Muscle layer of colon (tissue), 2 donors: Measurements from ENCODE around the gene PARD3B.

Source experiments
- H3K27ac ChIP-seq: one replicate; pipeline ENCODE4 v1.7.0; 2013; ENCODE audit warnings: low read depth, mild to moderate bottlenecking, low read length, moderate library complexity
- H3K27me3 ChIP-seq, 2 donors: one replicate each; pipeline ENCODE4 v1.7.0; 2013; ENCODE audit warnings: low read length in 2 of 2, mild to moderate bottlenecking in 2 of 2; ENCODE audit not compliant: insufficient read depth in 2 of 2, control insufficient read depth in 1 of 2
- H3K36me3 ChIP-seq: one replicate; pipeline ENCODE4 v1.7.0; 2013; ENCODE audit warnings: mild to moderate bottlenecking, low read length; ENCODE audit not compliant: insufficient read depth
- H3K4me1 ChIP-seq: one replicate; pipeline ENCODE4 v1.7.0; 2013; ENCODE audit warnings: mild to moderate bottlenecking, low read length; ENCODE audit not compliant: insufficient read depth
- H3K4me3 ChIP-seq, 2 donors: one replicate each; pipeline ENCODE4 v1.7.0; 2013; ENCODE audit warnings: low read length in 2 of 2, low read depth in 1 of 2, mild to moderate bottlenecking in 1 of 2, moderate library complexity in 1 of 2
- H3K9ac ChIP-seq: one replicate; pipeline ENCODE4 v1.7.0; 2013; ENCODE audit warnings: low read length
- H3K9me3 ChIP-seq: one replicate; pipeline ENCODE4 v1.7.0; 2013; ENCODE audit warnings: mild to moderate bottlenecking, low read length
- donor health status: abdominal sarcoma.
- donor health status: Adenocarcinoma of cecum.

Gene PARD3B

DNA sequence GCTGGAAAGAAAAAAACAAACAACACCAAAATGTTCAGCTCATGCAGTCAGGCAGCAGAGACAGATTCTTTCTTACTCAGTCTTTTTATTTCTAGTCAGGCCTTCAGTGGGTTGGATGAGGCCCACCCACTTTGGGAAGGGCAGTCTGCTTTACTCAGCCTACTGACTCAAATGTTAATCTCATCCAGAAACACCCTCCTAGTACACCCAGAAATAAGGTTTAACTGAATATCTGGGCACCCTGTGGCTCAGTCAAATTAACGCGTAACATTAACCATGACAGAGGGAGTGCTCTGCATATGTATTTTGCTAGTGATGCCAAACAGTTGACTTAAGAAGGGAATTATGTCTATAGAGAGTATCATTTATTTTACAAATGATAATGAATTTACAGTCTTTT lies 401.6 kb downstream of the PARD3B start:
- H3K36me3 ChIP-seq = no peaks in the 10 kb centered on the region
- peaks cover 8% of the 10 kb centered on the region for H3K4me1 ChIP-seq
- H3K27me3 ChIP-seq = no peaks in the 10 kb centered on the region
- no peak overlapping the region for H3K27ac ChIP-seq
- no peak overlapping the region for H3K9ac ChIP-seq
- no peak overlapping the region for H3K4me3 ChIP-seq
- no peaks in the 10 kb centered on the region for H3K9me3 ChIP-seq

DNA sequence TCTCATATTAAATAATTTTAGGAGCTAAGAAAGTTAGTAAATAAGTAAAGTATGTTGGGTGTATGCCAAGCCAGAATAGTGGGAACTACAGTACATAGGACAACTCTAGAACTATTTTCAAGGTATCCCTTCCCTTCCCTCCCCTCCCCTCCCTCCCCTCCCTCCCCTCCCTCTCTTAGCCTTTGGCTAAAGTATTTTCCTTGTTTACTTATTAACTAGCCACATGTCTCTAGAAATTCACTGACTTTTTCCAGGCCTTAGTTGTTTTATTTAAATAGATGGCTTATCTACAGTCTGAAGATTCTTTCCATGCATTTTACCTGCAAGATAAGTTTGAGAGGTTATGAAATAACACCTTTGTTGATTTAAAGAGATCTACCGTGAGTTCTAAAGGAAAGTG lies 402.1 kb downstream of the PARD3B start:
- Histone ChIP-seq H3K36me3 (no peaks in the 10 kb centered on the region), H3K4me3 (no peak overlapping the region), H3K9ac (no peak overlapping the region), H3K9me3 (no peaks in the 10 kb centered on the region), H3K27me3 (no peaks in the 10 kb centered on the region), H3K27ac (no peak overlapping the region), H3K4me1 (peaks cover 8% of the 10 kb centered on the region)

DNA sequence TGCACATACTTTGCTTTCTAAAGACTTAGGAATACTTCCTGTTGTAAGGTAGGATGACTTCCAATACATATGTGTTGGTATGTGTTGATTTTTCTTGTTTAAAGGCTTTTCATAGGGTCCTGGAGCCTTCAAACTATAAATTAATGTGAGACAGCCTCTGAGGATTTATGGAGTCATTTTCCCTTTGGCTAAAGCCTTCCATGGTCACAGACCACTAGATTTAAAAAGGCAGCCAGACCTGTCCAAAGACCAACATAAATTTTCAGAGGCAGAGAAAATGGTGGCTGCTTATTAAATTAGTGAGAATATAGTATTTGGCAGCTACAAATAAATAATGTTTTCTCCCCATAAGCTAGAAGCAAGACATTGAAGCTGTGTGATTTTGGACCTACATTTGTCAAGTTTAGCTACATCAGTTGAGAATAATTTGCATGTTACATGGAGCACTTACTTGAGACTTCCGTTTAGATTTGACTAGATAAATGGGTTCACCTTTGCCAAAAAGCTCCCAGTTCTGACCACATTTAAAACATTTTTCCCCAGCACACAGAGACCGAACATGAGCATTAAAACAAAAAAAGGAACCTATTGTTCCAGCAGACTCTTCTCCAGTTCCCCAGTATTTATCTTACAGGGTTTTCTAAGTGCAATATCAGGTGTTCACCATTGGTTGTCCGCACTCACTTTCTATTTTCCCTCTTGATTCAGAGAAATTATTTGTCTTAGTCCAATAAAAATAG lies 402.9 kb downstream of the PARD3B start:
- Histone ChIP-seq H3K27ac (no peak overlapping the region), H3K4me3 (no peak overlapping the region), H3K9me3 (no peaks in the 10 kb centered on the region), H3K4me1 (peaks cover 8% of the 10 kb centered on the region), H3K36me3 (no peaks in the 10 kb centered on the region), H3K27me3 (no peaks in the 10 kb centered on the region), H3K9ac (no peak overlapping the region)

DNA sequence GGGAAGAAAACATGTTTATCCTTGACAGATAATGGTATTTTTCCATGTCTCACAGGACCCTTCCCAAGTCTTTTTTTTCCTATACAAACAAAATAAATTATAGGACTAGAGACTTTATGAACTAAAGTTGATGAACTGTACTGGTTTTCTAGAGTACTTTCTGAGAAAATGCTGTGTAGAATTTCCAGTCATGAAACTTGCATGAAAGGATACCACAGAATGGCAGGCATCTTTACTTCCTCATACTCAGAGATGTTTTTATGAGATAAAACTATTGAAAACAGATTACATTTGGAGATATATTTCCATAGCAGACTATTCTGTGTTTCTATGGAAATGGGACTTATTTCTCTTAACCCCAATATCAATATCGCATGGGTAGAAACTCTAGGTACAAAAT lies 403.5 kb downstream of the PARD3B start:
- no peaks in the 10 kb centered on the region for H3K27me3 ChIP-seq
- H3K36me3 ChIP-seq = no peaks in the 10 kb centered on the region
- H3K9me3 ChIP-seq = no peaks in the 10 kb centered on the region
- no peak overlapping the region for H3K4me3 ChIP-seq
- H3K4me1 ChIP-seq = peaks cover 8% of the 10 kb centered on the region
- H3K9ac ChIP-seq = no peak overlapping the region
- no peak overlapping the region for H3K27ac ChIP-seq

DNA sequence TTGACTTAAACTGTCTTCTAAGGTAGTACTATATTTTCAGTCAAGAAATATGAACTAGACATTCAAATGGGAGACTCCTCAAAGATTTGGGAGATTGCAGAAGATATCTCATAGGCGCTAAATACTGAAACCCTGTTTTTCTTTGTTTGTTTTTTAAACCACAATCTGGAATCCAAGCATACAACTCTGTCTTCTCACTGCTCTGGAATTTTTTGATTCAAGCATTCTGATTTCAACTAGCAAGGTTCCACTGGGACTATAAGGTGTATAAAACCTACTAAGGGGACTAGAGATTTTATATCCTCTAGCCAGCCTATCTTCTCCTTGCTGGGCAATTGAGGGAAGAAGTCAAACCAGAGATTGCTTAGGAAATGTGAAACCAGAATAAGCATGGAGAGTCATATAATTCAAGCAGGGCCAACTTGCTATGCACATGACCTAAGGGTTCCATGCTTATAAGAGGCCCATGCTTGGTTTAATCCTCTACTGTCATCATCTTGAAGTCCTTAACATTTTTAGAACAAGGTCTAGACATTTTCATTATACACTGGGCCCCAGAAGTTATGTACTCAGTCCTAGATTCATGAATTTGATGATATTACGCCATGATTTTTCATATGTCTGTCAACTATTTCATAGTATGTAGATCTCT lies 405.5 kb downstream of the PARD3B start:
- Histone ChIP-seq H3K27me3 (no peaks in the 10 kb centered on the region), H3K4me3 (no peak overlapping the region), H3K9ac (no peak overlapping the region), H3K4me1 (peaks cover 11% of the 10 kb centered on the region), H3K36me3 (no peaks in the 10 kb centered on the region), H3K27ac (no peak overlapping the region), H3K9me3 (no peaks in the 10 kb centered on the region)

DNA sequence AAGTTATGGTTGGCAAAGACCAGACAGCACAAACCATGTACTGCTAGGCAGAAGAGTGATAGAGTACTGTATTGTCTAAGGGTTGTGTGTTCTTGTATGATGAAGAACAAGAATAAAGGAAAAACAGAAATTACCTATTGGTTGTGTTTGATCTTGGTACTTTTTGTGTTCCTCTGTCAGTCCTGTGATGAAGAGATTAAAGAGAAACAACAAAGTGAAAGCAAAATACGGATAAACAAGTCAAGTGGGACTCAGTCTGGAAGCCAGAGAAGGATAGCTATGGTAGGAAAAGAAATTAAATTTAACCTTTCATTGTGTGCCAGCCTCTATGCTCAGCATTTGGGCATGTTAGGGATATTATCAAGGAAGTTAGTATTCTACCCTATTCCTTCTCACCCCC lies 413.1 kb downstream of the PARD3B start:
- Histone ChIP-seq H3K36me3 (no peaks in the 10 kb centered on the region), H3K27ac (no peak overlapping the region), H3K27me3 (no peaks in the 10 kb centered on the region), H3K4me3 (peak overlapping the region in 1 of 2 donors; percentile 30), H3K9ac (no peak overlapping the region), H3K4me1 (peaks cover 5% of the 10 kb centered on the region), H3K9me3 (no peaks in the 10 kb centered on the region)

DNA sequence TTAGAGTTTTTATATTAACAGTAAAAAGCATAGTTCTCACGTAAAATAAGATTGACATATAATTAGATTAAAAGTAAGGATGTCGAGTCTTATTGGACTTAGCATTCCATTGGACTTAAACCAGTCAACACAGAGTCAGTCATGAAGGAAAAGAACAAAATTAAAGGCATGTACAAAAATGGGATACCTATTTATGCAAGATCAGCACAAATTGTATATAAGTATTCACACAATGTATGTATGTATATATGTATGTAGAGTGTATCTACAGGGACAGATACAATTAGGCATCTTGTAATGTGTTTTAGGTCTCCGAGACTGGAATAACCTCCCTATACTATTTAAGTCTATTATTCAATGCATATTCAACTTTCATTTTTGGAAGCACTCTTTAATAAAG lies 419.1 kb downstream of the PARD3B start:
- peaks cover 9% of the 10 kb centered on the region for H3K4me1 ChIP-seq
- no peak overlapping the region for H3K27ac ChIP-seq

DNA sequence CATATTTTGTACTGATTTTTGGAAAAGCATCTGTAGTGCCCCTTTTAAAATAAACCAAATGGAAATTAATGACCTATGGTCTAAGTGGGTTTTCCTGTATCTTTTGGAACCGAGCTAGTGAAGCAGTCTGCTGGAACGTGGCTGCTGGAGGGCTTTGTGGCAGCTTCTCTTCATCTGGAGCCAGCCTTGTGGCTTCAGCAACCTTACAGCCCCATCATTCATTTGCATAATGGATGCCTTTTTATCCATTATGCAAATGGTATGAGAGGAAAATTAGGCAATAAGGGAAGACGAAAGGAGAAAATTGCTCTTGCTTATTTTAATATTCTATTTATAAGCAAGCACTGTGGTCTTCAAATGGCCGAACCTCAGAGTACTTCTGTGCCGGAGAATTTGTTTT lies 421.0 kb downstream of the PARD3B start:
- Histone ChIP-seq H3K27me3 (no peaks in the 10 kb centered on the region), H3K9ac (no peak overlapping the region), H3K27ac (no peak overlapping the region), H3K4me3 (no peak overlapping the region), H3K36me3 (no peaks in the 10 kb centered on the region), H3K4me1 (peaks cover 15% of the 10 kb centered on the region), H3K9me3 (no peaks in the 10 kb centered on the region)

More for the DNA sequence above, 419.1 kb downstream of the PARD3B start:
- Histone ChIP-seq H3K36me3 (no peaks in the 10 kb centered on the region), H3K27me3 (no peaks in the 10 kb centered on the region), H3K9ac (no peak overlapping the region), H3K4me3 (no peak overlapping the region), H3K9me3 (no peaks in the 10 kb centered on the region)

DNA sequence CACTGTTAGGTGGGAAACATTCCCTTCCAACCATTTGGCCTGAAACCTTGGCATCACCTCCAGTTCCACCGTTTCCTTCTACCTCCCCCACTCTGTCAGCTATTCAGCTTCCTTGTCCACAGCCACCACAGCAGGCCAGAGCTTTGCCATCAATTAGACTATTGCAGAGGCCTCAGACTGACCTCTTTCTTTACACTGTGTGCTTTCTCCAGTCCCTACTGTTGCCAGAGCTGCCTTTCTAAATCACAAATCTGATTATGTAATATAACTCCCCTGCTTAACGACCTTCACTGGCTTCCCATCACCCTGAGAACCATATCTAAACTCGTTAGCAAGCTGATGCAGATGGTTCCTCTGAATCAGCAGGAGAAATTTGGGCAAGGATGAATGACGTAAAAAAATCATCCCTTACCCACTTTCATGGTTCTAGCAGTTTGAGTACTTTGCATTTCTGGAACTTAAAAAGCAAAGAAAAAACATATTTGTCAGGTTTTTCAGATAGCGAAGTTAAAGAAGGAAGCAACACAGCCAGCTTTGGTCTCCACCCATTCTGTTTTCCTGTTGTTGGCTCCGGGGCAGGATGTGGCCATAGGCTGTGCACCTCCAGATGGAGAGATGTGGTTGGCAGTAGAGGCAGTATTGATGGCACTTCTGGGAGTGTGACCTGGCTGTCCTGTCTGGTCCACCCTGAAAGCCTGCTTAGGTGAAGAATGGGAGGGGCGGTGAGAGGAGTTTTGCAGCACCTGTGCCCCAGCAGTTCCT lies 422.1 kb downstream of the PARD3B start:
- Histone ChIP-seq H3K27me3 (no peaks in the 10 kb centered on the region), H3K27ac (no peak overlapping the region), H3K4me1 (peaks cover 19% of the 10 kb centered on the region), H3K9me3 (no peaks in the 10 kb centered on the region), H3K4me3 (no peak overlapping the region), H3K36me3 (no peaks in the 10 kb centered on the region), H3K9ac (no peak overlapping the region)

DNA sequence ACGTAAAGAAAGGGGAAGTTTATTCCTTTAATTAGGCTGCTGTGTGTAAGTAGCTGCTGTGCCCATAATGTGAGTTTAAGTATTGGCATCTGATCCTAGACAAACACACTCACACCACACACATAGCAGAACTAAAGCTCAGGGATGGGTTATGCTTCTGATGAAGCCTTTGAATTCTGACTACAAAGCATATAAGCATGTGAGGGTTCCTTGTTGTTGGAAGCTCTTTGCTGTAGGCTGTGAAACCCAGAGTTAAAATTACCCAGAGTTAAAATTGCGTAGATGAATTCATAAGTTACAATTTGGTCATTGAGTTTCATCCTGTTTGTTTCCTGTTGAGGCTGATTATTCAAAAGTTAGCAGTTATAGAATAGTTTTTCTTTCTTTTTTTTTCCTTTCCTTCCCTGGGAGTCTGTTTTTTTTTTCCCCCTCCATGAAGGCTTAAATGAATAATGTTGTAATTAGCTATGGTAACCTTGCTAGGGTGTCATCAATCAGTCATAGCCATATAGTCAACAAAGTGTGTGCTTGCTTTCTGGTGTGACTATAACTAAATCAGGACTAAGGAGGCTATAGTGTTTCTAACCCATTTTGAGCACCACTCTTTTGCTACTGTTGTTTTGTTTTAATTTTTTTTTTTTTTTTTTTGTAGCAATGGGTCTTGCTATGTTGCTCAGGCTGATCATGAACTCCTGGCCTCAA lies 426.1 kb downstream of the PARD3B start:
- no peak overlapping the region for H3K9ac ChIP-seq
- H3K9me3 ChIP-seq = no peaks in the 10 kb centered on the region
- no peak overlapping the region for H3K27ac ChIP-seq
- no peaks in the 10 kb centered on the region for H3K27me3 ChIP-seq
- no peaks in the 10 kb centered on the region for H3K36me3 ChIP-seq
- H3K4me1 ChIP-seq = peaks cover 28% of the 10 kb centered on the region
- H3K4me3 ChIP-seq = no peak overlapping the region

DNA sequence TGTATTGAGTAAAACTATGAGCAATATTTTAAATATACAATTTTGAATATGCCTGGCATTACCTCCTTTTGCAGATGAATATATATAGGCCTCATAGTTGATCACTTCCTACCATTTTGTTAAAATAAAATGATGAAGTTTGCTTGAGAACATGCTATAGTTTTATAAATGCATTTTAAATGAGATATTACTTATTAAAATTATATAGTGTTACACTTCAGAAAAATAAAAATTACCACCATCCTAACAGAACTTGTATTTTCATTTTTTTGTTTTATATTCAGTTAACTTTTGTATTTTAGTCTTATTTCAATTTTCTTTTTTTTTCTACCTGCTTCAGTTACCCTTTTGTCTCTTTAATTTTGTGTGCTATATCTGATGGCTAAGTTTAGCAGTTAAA lies 426.9 kb downstream of the PARD3B start:
- Histone ChIP-seq H3K9me3 (no peaks in the 10 kb centered on the region), H3K9ac (no peak overlapping the region), H3K27ac (no peak overlapping the region), H3K4me1 (peaks cover 24% of the 10 kb centered on the region), H3K36me3 (no peaks in the 10 kb centered on the region), H3K27me3 (no peaks in the 10 kb centered on the region), H3K4me3 (no peak overlapping the region)
